AG08395 (cell line): ENCODE measurements around the gene ZNG1F.
"Not testable (repeated sequence)": the region's sequence is repeated elsewhere in the genome, so short reads cannot be mapped to it uniquely, and the experiment has no call there.

Source experiments
- DNase-seq: peaks from one replicate; pipeline ENCODE4 v3.0.0; 2012; ENCODE audit warnings: mixed read lengths, low spot score

ZNG1F gene

GRCh38 chr9:41086215-41086614, 102.9 kb downstream of the ZNG1F start:
- not testable (repeated sequence) for DNase-seq

GRCh38 chr9:41082358-41082757, 106.8 kb downstream of the ZNG1F start:
- not testable (repeated sequence) for DNase-seq
